HG03159 (cell line): Measurements from ENCODE around the gene PAF1.
A peak's percentile ranks its signal among the peaks of the same experiment; 100 is the strongest.

ENCODE experiments used
- ATAC-seq: cut with Tn5 transposase; IDR thresholded peaks from one replicate; pipeline ENCODE4 v1.9.1; 2021; ENCODE audit warnings: mild to moderate bottlenecking, moderate library complexity; ENCODE audit not compliant: unreplicated experiment

PAF1 gene

DNA sequence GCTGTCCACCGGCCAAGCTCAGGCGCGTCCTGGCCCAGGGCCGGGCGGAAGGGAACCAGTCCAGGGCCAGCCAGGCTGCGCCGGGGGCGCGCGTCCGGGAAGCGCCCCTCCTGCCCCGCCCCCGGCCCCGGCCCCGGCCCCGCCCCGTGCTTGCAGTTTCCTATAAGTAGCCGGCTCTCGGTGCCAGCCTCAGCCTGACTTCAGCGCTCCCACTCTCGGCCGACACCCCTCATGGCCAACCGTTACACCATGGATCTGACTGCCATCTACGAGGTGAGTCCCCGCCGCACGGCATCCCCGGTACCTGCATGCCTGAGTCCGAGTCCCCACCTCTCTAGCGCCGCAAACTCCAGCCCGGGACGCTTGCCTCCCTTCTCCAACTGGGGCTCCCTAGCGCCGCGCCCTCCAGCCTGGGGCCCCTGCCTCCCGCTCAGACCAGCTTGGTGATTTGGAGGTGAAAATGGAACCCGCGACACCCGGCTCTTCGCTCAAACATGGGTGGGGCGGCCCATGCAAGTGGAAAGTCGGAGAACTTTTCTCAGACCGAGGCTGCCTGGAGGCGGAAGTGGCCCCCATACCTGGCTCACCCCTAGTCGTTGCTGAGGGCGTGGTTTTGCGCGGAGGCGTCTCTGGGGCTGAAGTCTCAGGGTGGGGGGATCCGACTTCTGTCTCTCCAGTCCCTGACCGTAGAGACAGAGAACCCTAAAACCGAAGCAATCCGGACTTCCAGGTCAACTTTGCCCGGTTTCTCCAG, 15.9 kb upstream of the PAF1 start, which contains the start of gene ZFP36:
ZFP36 (plus strand) TSS at position 192 of the 754 bp plus-strand sequence; CDS start at position 250, 58 bp downstream.
- no peak for ATAC-seq

DNA sequence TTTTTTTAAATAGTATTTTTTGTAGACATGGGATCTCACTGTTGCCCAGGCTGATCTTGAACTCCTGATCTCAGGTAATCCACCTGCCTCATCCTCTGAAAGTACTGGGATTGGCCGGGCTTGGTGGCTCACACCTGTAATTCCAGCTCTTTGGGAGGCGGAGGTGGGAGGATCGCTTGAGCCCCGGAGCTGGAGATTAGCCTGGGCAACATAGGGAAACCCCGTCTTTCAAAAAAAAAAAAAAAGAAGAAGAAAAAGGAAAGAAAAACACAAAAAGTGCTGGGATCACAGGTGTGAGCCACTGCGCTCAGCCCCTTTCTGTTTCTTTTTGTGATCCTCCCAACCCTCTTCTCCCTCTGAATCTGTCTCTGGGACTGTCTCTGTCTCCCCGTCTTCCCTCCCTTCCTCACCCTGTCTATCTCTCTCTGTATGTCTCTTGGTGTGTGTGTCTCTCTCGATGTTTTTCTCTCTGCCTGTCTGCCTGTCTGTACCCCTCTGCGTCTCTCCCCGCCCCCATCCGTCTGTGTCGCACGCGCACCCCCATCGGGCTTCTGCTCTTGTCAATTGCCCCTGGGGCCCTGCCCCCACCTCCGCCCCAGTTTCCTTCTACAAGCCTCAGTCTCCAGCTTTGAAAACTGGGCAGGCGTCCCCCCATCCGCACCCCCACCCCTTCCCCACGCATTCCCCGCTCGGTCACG, 15.2 kb upstream of the PAF1 start:
- ATAC-seq, result no peak

DNA sequence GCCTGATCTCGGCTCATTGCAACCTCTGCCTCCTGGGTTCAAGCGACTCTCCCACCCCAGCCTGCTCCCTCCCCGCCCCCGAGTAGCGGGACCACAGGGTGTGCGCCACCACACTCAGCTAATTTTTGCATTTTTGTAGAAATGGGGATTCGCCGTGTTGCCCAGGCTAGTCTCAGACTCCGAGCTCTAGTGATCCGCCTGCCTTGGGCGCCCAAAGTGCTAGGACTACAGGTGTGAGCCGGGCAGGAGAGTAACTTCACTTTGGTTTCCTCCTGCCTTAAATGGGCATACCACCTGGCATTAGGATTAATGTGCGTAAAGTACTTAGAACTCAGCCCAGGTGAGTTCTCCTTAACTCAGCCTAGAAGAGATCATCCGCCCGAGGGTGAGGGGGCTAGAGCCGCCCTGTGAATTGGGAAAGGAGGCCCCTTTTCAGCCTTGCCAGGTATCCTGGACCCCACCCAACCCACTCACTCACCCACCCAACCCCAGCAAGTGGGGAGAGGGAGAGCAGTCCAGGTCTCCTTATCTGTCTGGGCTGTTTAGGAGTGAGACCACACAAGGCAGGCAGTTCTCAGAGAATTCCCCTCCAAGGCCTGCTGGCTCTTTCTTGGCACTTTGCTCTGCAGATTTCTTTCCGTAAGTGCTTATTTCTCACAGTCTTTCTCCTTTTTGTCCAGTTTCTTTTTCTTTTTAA, 14.5 kb upstream of the PAF1 start:
- no peak for ATAC-seq

DNA sequence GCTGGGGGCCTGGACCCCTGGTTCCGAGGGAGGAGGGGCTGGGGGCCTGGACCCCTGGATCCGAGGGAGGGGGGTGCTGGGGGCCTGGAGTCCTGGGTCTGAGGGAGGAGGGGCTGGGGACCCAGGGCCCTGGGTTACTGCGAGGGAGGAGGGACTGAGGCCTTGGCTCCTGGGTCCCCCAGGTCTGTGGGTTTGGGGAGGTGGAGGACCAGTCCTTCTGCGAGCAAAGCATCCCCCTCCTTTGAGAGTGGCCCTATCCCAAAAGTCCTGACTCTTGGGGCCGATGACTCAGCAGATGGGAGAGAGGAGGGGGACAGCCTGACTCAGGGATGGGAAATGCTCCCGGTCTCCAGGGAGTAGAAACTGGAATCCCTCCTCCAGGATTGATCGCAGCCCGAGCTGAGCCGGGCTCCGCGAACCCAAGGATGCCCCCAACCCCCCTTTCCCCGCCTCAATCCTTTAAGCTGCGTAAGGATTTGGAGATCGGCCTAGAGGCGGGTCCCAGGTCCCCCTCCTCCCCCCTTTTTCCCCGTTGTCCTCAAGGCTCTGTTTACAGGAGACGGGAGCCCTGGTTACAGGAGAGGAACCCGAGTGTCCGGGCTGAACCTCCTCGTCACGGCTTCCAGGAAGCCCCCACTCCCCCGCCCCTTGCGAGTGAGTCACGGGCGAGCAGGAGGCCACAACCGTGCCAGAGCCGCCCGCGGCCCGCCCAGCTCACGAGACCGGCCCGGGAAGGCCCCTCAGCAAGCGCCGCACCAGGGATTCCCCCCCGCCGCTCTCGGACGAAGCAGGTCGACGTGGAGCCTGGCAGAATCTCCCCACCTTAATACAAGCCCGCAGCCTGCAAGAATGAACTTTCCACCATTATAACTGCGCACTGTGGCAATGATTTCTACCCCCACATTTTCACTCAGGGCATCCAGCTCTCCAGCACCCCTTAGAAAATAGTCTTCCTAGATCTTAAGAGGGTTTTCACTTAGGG, 12.7 kb upstream of the PAF1 start:
- ATAC-seq, result peak; percentile 27

DNA sequence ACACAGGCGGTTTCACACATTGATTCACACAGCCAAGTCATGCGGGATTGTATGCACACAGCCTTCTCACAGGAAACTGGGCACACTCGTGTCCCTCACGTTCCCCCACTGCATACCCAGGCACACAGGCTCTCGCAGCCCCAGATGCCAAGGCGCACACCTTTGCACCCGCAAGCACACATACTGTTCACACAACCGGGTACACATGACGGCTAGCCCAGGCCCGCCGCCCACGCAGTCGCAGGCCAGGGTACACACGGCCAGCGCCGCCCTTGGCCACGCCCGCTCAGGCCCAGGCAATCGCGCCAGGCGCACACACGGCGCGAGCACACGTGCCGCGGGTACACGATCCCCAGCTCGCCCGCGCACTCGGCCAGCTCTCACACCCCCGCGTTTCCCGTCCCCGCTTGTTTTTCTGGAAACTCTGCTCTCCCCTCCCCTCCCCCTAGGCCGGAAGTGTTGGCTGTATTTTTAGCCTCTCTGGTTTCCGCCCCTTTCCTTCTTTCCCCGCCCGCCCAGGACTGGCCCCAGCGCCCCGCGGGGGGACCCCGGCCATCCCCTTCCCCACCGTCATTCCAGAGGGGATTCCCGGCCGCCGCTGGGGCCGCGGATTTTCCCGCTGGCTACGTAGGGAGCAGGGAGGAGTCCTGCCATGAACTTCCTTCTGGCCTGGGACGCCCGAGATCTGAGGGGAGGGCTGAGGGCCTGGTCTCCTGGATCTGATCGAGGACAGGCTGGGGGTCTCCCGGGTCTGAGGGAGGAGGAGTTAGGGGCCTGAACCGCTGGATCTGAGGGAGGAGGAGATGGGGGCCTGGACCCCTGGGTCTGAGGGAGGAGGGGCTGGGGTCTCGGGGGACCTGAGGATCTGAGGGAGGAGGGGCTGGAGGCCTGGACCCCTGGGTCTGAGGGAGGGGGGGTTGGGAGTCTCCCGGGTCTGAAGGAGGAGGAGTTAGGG, 11.7 kb upstream of the PAF1 start:
- no peak for ATAC-seq

DNA sequence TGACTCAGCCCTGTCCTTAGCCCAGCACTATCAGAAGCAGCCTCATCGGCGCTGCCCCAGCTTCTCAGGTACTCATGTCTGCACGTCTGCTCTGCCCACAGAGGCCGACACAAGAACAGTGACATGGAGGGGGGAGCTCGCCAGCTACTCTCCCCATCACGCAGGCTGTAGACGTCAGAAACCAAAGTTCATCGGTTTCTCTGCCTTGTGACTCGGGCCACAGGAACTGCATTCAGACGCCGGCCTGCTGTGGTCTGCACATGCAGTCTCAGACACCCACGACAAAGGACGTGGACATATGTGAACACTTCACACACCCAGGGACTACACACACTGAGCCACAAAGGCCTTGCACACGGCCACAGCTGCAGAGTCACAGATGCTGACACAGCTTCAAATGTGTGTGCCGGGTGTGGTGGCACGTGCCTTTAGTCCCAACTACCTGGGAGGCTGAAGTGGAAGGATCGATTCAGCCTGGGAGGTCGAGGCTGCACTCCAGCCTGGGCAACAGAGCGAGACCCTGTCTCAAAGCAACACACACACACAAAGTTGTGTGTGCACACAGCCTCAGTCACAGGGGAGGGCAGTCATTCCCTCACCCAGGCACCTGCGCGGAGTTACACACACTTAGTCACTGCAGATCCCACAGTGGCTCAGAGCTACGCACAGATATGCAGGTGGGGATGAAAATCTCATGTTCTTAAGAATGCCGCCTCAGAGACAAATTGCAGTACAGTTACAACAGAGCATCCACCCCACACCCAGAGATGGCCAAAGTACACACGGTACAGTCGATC, 10.8 kb upstream of the PAF1 start:
- no peak for ATAC-seq

DNA sequence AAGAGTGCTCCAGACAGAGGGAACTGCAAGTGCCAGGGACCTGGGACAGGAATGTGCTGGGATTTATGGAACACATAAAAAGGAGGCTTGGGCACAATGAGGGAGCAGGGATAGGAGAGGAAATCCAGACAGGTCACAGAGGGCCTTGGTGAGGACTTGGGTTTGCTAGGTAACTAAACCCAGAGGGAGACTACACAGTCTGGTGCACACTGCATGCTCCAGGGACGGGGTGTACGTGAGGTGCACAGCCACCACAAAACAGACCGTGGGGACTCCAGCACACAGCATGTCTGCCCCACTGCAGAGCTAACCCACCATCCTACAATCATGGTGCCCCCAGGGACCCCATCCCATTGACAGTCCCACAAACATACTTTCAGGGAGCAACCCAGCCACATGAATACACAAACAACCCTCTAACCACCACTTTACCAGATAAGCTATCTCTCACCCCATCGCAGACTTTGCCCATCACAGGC, 10.2 kb upstream of the PAF1 start:
- no peak for ATAC-seq

DNA sequence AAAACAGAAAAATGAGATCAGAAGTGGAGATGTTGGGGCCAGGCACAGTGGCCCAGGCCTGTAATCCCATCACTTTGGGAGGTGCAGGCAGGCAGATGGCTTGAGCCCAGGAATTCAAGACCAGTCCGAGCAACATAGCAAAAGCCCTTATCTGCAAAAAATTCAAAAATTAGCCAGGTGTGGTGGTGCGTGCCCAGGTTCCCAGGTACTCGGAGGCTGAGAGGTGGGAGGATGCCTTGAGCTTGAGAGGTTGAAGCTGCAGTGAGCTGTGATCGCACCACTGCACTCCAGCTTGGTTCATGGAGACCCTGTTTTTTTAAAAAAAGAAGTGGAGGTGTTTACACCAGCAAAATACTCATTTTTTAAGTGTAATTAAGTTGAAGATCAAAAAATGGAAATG, 9.2 kb upstream of the PAF1 start:
- no peak for ATAC-seq

DNA sequence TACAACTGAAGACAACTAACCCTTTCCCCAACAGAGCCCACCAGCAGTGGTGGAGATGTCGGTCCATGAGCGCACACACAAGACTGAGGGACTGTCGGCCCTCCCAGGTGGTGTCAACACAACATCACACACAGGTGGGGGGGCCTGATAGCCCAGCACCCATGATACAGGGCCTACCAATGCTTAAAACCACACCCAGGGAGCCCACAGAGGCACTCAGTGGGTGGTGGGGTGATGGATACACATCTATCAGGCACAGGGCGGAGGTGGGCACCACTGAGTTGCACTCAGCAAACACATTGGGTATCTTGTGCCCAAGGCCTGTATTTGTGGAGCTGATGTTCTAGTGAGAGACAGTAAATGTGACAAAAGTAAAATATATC, 8.8 kb upstream of the PAF1 start:
- no peak for ATAC-seq

DNA sequence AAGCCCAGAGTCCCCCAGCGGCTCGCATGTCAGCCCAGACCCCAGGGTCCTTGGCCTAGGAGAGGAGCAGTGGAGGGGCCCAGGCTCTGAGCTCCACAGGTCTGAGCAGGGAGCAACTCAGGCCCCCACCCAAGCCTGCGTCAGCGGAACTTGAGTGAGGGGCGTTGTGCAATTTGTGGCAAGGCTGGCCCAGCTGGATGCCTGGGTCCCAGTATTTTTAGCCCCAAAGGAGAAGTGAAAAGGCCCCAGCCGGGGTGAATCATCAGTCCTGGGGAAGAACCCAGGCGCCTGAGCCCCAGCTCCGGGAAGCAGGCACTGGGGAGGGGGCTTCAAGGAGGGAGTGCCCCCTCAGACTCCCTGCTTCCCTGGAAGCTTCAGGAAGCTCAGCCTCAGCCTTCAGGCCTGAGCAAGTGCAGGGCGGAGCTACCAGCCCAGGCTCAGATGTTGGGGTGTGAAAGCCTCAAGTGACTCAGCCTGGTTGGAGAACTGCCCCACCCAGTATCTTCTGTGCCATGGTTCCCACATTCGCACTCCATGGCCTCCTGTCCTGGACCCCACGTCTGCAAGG, 7.5 kb upstream of the PAF1 start:
- ATAC-seq, result no peak

DNA sequence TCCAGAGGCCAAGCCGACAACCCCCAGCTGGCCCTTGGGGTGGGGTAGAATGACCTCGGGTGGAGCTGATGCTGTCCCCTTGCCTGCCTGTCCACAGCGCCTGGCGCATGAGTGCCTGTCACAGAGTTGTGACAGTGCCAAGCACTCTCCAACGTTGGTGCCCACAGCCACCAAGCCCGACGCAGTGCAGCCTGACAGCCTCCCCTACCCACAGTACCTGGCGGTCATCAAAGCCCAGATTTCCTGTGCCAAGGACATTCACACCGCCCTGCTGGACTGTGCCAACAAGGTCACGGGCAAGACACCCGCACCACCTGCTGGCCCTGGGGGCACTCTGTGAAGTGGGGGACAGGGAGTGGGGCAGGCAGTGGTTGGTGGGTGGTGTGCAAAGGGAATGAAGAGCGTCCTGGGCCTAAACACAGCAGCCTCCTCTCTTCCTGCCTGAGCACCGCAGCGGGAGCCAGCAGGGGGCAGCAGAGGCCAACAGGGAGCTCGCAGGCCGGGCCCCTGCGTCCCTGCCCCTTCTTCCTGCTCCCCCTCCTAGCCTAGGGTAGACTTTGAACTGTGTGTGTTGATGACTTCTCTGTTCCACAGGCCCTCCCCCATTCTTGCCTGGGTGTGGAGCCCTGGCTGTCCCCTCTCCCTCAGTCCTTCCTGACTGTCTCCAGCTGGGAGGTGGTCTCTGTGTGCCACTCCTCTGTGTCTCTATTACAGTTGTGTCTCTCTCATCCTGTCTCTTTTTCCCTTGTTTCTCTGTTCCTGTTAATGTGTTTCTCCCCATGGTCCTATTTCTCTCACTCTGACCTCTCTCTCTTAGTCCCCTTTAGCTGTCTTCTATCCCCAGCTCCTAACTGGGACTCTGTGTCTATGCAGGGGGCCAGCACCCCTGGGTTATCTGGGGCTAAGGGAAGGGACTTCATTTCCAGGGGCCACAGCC, 6.7 kb upstream of the PAF1 start:
- no peak for ATAC-seq

DNA sequence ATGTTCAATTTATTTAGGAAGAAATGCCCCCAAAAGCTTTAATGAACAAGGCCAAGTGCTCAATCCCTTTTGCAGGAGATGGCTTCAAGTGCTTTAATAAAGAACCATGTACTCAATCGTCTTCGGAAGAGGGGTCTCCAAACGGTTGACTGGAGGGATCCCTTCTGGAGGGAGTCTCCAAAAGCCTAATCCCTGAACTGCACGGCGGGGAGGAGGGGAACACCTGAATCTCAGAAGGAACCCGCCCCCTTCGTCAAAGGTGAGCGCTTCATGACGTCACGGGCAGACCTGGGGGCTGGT, 505 bp downstream of the PAF1 start:
- no peak for ATAC-seq

DNA sequence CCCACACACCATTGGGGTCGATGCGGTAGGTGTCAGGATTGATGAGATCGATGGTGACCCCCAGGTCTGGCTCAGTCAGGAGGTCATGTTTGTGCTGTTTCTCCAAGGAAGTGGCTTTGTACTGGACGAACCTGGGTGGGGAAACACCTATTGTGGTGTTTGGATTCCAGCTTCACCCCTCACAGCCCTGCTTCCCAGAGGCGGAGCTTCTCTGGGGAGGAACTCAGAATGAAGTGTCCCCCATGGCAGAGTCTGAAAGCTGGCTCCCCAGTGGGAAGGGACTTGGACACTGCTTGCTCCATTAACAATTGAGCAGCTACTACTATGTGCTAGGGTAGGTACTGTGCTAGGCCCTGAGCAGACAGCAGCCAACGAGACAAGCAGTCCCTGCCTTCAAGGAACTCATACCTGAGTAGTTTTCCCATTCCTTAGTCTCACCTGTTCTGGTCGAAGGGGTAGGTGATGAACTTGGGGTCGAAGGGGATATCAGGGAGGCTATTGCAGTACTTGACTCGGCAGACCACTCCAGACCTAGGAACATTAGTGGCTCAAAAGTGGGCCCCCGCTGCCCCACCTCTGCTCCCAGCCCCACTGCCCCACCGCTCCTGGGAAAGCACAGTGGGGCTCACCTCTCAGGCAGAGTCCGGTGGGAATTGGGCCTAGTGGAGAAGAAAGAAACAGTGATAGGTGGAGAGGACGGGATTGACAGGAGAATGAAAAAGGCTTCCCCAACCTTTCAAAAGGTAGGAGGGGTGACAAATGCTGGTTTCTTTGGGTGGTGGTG, 1.1 kb downstream of the PAF1 start:
- no peak for ATAC-seq

DNA sequence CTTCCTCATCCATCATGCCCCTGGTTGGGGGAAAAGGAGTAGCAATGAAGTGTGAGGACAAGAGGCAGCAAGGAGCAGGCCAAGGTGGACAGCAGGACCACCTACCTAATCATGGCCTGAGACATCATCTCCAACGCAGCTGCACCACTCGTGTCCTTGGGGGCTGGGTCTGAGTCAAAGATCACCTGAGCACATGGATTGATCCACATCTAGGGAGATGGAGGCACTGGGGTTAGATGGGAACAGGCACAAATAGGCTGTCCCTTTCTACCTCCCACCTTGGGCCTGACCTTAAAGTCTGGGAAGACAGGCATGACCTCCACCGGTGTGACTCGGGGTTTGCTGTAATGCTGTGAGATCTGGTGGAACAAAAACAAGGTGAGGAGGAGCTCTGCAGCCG, 2.2 kb downstream of the PAF1 start:
- no peak for ATAC-seq

DNA sequence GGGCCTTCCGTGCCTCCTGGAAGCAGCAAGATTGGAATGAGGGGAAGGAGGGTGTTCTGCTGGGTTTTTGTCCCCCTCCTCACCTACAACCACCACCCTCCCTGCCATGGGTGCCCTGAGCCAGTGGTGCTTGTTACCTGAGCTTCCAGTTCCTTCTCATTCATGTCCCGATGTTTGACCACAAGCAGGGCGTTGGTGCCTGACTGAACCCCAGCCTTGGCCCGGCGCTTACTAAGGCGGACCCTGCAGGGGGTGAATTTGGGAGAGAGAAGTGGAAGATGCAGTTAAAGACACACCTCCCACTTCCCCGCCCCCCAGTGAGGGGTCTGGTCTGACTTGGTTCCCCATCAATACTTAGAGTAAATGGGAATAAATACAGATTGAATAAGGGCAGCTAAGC, 4.3 kb downstream of the PAF1 start:
- no peak for ATAC-seq

DNA sequence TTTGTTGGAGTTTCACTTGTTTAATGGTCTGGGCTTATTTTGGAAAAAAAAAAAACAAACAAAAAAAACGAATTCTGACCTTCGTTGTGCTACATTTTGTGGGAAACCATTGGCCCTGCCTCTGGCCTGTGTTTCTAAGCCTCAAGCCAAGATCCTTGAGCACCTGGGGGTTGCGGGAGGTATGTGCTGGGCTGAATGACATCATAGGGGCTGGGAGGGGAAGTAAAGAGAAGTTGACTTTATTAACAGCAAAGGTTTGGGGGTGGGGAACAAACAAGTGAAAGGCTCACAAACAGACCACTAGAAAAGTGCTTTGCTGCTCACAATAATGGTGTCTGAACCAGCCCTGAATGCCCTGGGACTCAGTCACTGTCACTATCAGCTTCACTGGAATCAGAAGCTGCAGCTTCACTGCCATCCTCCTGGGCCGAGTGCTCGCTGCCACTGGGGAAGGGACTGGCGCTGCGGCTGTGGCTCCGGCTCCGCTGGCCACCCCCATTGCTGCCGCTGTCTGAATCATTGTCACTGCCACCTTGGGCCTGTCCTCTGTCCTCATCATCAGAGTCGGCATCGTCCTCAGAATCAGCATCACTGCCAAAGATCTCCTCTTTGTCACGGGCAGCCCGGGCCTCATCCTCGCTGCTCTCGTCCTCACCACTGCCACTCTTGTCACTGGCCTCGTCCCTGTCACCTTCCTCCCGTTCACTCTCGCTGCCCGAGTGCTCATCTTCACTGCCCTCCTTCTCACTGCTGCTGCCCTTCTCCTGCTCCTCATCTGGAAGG, 5.1 kb downstream of the PAF1 start:
- ATAC-seq, result no peak
